ENCODE data around the gene OGG1. TPM values are rescaled to one million over a fixed set of nuclear protein-coding genes. Genes with fewer than 3 reads are reported as not detected.

The OGG1 gene
- total RNA-seq, 1 experiment from 2014 or later: 38.7 TPM

GRCh38 chr3:9800529-9800928 lies 50.8 kb downstream of the OGG1 start:
- Histone ChIP-seq H3K27ac (ENCODE audit: low read length) (no peak overlapping the region), H3K27me3 (ENCODE audit: low read length) (no peaks in the 10 kb centered on the region), H3K9me3 (ENCODE audit: low read length) (no peaks in the 10 kb centered on the region), H3K4me3 (ENCODE audit: low read length) (no peak overlapping the region), H3K4me1 (ENCODE audit: insufficient read depth, low read length) (no peaks in the 10 kb centered on the region), H2AFZ (ENCODE audit: low read length) (no peak overlapping the region), H3K9ac (ENCODE audit: low read length) (no peak overlapping the region), H3K79me2 (ENCODE audit: low read length) (peaks cover 1% of the 10 kb centered on the region), H3K9me2 (replicated peaks; ENCODE audit: low read length) (no peaks in the 10 kb centered on the region), H4K20me1 (ENCODE audit: low read length) (no peaks in the 10 kb centered on the region), H3K4me2 (ENCODE audit: low read length) (no peak overlapping the region), H3K36me3 (ENCODE audit: low read depth, low read length) (peaks cover 66% of the 10 kb centered on the region), H3F3A (ENCODE audit: low read length, unreplicated experiment) (no peaks in the 10 kb centered on the region)
- BruUV-seq (replicated peaks): no TSS peak
- intact Hi-C loops (cut with micrococcal nuclease): no loop called here
- ATAC-seq: peak; percentile 58; the same call in 1 of the 2 replicates
- DNase-seq: peak; percentile 25
- ChIA-PET CTCF (no interaction called here), POLR2A (ENCODE audit: unreplicated experiment) (no interaction called here)
- TF ChIP-seq EZH2 (IDR thresholded peaks at IDR 0.05; ENCODE audit: low read length, unreplicated experiment): no peak
- peak; percentile 56 for TF ChIP-seq CTCF (conservative IDR thresholded peaks at IDR 0.05; ENCODE audit: low read depth, low read length)

- POLR2A ChIA-PET (ENCODE audit: unreplicated experiment): no interaction called here
- Histone ChIP-seq H2AFZ (ENCODE audit: low read length) (no peak overlapping the region), H3K9me3 (ENCODE audit: low read length) (no peaks in the 10 kb centered on the region), H3K36me3 (ENCODE audit: low read depth, low read length) (peaks cover 61% of the 10 kb centered on the region), H3K4me1 (ENCODE audit: insufficient read depth, low read length) (peaks cover 5% of the 10 kb centered on the region; the same call in 1 of the 2 replicates), H3K4me3 (ENCODE audit: low read length) (no peak overlapping the region), H3K4me2 (ENCODE audit: low read length) (no peak overlapping the region), H3K79me2 (ENCODE audit: low read length) (no peaks in the 10 kb centered on the region), H3K27me3 (ENCODE audit: low read length) (no peaks in the 10 kb centered on the region), H3K9me2 (replicated peaks; ENCODE audit: low read length) (no peaks in the 10 kb centered on the region), H3K9ac (ENCODE audit: low read length) (no peak overlapping the region), H4K20me1 (ENCODE audit: low read length) (no peaks in the 10 kb centered on the region), H3K27ac (ENCODE audit: low read length) (no peak overlapping the region), H3F3A (ENCODE audit: low read length, unreplicated experiment) (no peaks in the 10 kb centered on the region)
- DNase-seq: no peak
- no TSS peak for BruUV-seq (replicated peaks)
- intact Hi-C loops (cut with micrococcal nuclease): no loop called here
- no peak for ATAC-seq
- TF ChIP-seq CTCF (conservative IDR thresholded peaks at IDR 0.05; ENCODE audit: low read depth, low read length) (no peak), EZH2 (IDR thresholded peaks at IDR 0.05; ENCODE audit: low read length, unreplicated experiment) (no peak), EZH2phosphoT487 (IDR thresholded peaks at IDR 0.05; ENCODE audit: borderline replicate concordance, low read length) (no peak)
- CTCF ChIA-PET: no interaction called here
Measured at GRCh38 chr3:9803494-9803893, 53.7 kb downstream of the OGG1 start.

GRCh38 chr3:9804996-9805395 lies 55.2 kb downstream of the OGG1 start:
- no peaks in the 10 kb centered on the region for H4K20me1 ChIP-seq (ENCODE audit: low read length)
- no peak overlapping the region for H2AFZ ChIP-seq (ENCODE audit: low read length)
- no peaks in the 10 kb centered on the region for H3K27me3 ChIP-seq (ENCODE audit: low read length)
- H3K9me2 ChIP-seq (replicated peaks; ENCODE audit: low read length): no peaks in the 10 kb centered on the region
- ATAC-seq: no peak
- ChIA-PET CTCF (no interaction called here), POLR2A (ENCODE audit: unreplicated experiment) (interaction anchor here (0.5 to 0.7 kb wide), 2 partner anchors 12 kb away, joined by 4 to 5 read pairs; partner anchors contain the start of gene ARPC4)
- H3K36me3 ChIP-seq (ENCODE audit: low read depth, low read length): peaks cover 50% of the 10 kb centered on the region
- DNase-seq: no peak
- peaks cover 8% of the 10 kb centered on the region for H3F3A ChIP-seq (ENCODE audit: low read length, unreplicated experiment)
- H3K79me2 ChIP-seq (ENCODE audit: low read length): no peaks in the 10 kb centered on the region
- no peak overlapping the region for H3K4me2 ChIP-seq (ENCODE audit: low read length)
- no TSS peak for BruUV-seq (replicated peaks)
- no peaks in the 10 kb centered on the region for H3K9me3 ChIP-seq (ENCODE audit: low read length)
- H3K27ac ChIP-seq (ENCODE audit: low read length): no peak overlapping the region
- peaks cover 14% of the 10 kb centered on the region for H3K4me1 ChIP-seq (ENCODE audit: insufficient read depth, low read length)
- TF ChIP-seq CTCF (conservative IDR thresholded peaks at IDR 0.05; ENCODE audit: low read depth, low read length) (no peak), EZH2phosphoT487 (IDR thresholded peaks at IDR 0.05; ENCODE audit: borderline replicate concordance, low read length) (no peak), EZH2 (IDR thresholded peaks at IDR 0.05; ENCODE audit: low read length, unreplicated experiment) (no peak)
- H3K9ac ChIP-seq (ENCODE audit: low read length): no peak overlapping the region
- H3K4me3 ChIP-seq (ENCODE audit: low read length): no peak overlapping the region
- intact Hi-C loops (cut with micrococcal nuclease): no loop called here

Data from PC-3 (cell line).